Breast epithelium (tissue), 4 donors: Measurements from ENCODE around the gene CHCHD6. TPM values are rescaled to one million over a fixed set of nuclear protein-coding genes. Genes with fewer than 3 reads are reported as not detected.

Experiments used
- DNase-seq, 2 donors: peaks; one replicate each; pipeline ENCODE4 v3.0.0-alpha.2; 2019; ENCODE audit warnings: low spot score in 2 of 2
- H3K27ac ChIP-seq, 2 donors: fragments of 200-600 bp; sonication (generic) in 1 of 2; one replicate each; pipeline ENCODE4 v1.5.1; 2016 to 2019; ENCODE audit warnings: mild to moderate bottlenecking in 1 of 2
- H3K27me3 ChIP-seq, 2 donors: fragments of 200-600 bp; sonication (generic) in 1 of 2; one replicate each; pipeline versions ENCODE4 v1.5.1 to v1.6.0; 2017 to 2019; ENCODE audit warnings: control low read depth in 1 of 2, mild to moderate bottlenecking in 1 of 2
- H3K36me3 ChIP-seq: fragments of 200-600 bp; one replicate; pipeline ENCODE4 v1.5.1; 2019
- H3K4me1 ChIP-seq, 2 donors: fragments of 200-600 bp; sonication (generic); one replicate each; pipeline ENCODE4 v1.5.1; 2016 to 2019; ENCODE audit warnings: control low read depth in 1 of 2
- H3K4me3 ChIP-seq, 3 donors: fragments of 200-600 bp; sonication (generic); 1 replicate in 2 of 3; 2 replicates in 1 of 3; pipeline ENCODE4 v1.5.1; 2016 to 2019; ENCODE audit warnings: mild to moderate bottlenecking in 3 of 3, moderate library complexity in 2 of 3
- H3K9me3 ChIP-seq, 2 donors: fragments of 200-600 bp; sonication (generic) in 1 of 2; one replicate each; pipeline ENCODE4 v1.5.1; 2016 to 2019; ENCODE audit warnings: control low read depth in 1 of 2
- POLR2A ChIP-seq: fragments of 450-650 bp; IDR thresholded peaks from one replicate; pipeline ENCODE4 v1.6.1; 2016; ENCODE audit warnings: antibody characterized with exemption, mild to moderate bottlenecking, moderate library complexity
- POLR2AphosphoS5 ChIP-seq, 3 donors: sonication (generic); formaldehyde crosslinking; IDR thresholded peaks; one replicate each; pipeline ENCODE4 v1.6.1; 2017; ENCODE audit warnings: antibody characterized with exemption in 3 of 3
- intact Hi-C: fragments of 100-400 bp; cut with DNase I; formaldehyde crosslinking; loops from one replicate; pipeline ENCODE4 v1.15.1; 2023; ENCODE audit warnings: low total_unique reads
- total RNA-seq, 3 donors: library from RNA; depleted of rRNA; stranded (reverse); fragments of >200 nt; gene quantifications; one replicate each; pipeline ENCODE4 v1.1.0, GENCODE V29; 2016
- TF ChIP-seq, protein P1 (sequence below), 3 donors: fragments of 450-650 bp; IDR thresholded peaks; one replicate each; pipeline ENCODE4 v1.5.1; 2016 to 2017; ENCODE audit warnings: antibody characterized with exemption in 3 of 3, mild to moderate bottlenecking in 3 of 3, moderate library complexity in 3 of 3

CHCHD6 gene
- total RNA-seq, 3 donors from 2014 or later: 12.2 to 21.2 (median 19.3) TPM

DNA sequence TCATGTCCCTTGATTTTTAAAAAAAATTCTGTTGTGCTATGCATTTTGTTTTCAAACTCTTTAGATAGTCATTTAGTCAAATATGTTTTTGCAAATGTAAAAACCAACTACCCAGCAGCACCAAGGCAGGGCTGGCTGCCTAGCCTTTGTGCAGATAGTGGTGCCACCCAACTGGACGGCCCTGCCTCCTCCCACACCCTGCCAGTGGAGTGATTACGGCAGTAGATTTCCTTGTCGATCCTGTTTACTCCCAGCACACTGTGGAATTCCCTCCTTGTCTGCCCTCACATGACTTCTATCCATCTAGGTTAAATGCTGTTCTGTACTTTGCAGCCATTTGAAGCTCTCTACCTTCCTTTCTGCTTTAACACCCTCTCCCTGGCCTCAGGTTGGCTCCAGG is 199.5 kb downstream of the CHCHD6 start:
- Histone ChIP-seq H3K36me3 (no peaks in the 10 kb centered on the region), H3K27me3 (no peaks in the 10 kb centered on the region), H3K9me3 (no peaks in the 10 kb centered on the region), H3K4me1 (no peaks in the 10 kb centered on the region), H3K4me3 (no peak overlapping the region), H3K27ac (no peak overlapping the region)
- DNase-seq: no peak
- intact Hi-C loops: no loop called here
- TF ChIP-seq POLR2A (no peak), POLR2AphosphoS5 (IDR thresholded peaks at IDR 0.05) (no peak)
- TF ChIP-seq, protein P1, sequence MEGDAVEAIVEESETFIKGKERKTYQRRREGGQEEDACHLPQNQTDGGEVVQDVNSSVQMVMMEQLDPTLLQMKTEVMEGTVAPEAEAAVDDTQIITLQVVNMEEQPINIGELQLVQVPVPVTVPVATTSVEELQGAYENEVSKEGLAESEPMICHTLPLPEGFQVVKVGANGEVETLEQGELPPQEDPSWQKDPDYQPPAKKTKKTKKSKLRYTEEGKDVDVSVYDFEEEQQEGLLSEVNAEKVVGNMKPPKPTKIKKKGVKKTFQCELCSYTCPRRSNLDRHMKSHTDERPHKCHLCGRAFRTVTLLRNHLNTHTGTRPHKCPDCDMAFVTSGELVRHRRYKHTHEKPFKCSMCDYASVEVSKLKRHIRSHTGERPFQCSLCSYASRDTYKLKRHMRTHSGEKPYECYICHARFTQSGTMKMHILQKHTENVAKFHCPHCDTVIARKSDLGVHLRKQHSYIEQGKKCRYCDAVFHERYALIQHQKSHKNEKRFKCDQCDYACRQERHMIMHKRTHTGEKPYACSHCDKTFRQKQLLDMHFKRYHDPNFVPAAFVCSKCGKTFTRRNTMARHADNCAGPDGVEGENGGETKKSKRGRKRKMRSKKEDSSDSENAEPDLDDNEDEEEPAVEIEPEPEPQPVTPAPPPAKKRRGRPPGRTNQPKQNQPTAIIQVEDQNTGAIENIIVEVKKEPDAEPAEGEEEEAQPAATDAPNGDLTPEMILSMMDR (IDR thresholded peaks at IDR 0.05): no peak

DNA sequence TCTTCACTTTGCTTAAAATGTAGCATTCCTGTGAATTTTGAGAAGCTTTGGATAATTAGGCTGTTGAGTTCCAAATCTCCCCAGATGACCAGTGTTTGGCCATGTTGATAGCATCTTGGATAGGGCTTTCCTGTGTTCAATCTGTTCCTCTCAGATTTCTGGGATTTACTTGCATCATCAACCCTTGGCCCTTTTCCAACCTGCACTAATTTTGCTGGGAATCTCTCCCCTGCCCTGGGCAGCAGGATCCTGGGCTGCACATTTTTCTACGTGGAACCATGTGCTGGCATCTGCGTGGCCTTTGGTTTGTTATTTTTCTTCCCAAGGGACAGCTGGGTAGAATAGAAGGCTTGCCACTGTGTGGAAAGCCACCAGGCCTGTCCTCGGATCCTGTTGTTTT is 203.5 kb downstream of the CHCHD6 start:
- H3K4me3 ChIP-seq: no peak overlapping the region
- H3K27me3 ChIP-seq: no peaks in the 10 kb centered on the region
- no peak overlapping the region for H3K27ac ChIP-seq
- no peaks in the 10 kb centered on the region for H3K36me3 ChIP-seq
- no peak for DNase-seq
- TF ChIP-seq, protein P1 (IDR thresholded peaks at IDR 0.05): no peak
- TF ChIP-seq POLR2A (no peak), POLR2AphosphoS5 (IDR thresholded peaks at IDR 0.05) (no peak)
- intact Hi-C loops: no loop called here
- no peaks in the 10 kb centered on the region for H3K9me3 ChIP-seq
- peaks cover 0 to 5% of the 10 kb centered on the region in 2 donors for H3K4me1 ChIP-seq

DNA sequence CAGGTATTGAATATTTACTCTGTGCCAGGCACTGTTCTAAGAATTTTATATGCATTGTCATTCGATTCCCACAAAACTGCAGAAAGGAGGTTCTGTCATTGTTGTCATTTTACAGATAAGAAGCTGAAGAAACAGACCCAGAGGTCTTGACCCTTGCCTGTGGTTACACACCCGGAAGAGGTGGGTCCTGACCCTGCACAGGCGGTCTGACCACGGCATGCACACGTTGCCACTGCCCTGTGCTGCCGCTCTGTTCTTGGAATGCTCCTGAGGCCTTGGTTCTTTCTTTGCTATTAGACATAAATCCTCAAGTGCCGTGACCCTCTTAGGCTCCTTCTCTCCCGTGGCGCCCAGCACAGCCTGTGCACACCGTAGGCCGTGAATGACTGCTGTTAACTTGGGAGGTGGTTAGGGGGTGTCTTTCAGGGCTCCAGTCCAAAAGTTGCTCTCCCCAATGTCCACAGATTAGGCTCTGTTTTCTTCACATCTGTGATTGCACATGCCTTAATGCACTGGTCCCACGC is 204.8 kb downstream of the CHCHD6 start:
- H3K4me3 ChIP-seq: no peak overlapping the region
- H3K9me3 ChIP-seq: no peaks in the 10 kb centered on the region
- H3K27ac ChIP-seq: no peak overlapping the region
- peaks cover 0 to 5% of the 10 kb centered on the region in 2 donors for H3K4me1 ChIP-seq
- H3K27me3 ChIP-seq: no peaks in the 10 kb centered on the region
- intact Hi-C loops: no loop called here
- H3K36me3 ChIP-seq: no peaks in the 10 kb centered on the region
- TF ChIP-seq POLR2A (no peak), POLR2AphosphoS5 (IDR thresholded peaks at IDR 0.05) (no peak)
- TF ChIP-seq, protein P1 (IDR thresholded peaks at IDR 0.05): no peak
- no peak for DNase-seq

DNA sequence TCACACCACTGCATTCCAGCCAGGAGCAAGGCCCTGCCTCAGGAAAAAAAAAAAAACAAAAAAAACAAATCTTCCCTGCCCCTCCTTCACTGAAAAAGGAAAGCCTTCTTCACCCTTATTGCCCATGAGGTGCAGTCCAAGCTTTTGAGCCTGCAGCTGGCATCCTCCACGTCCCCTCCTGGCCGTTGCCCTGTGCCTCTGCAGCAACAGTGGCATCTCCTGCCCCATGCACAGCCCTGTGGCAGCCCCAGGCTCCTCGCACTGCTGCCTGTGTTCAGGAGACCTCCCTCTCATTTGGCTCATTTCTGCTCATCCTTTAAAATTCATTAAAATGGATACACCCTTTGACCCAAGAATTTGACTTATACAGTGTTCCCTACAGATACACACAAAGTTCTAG is 206.2 kb downstream of the CHCHD6 start:
- Histone ChIP-seq H3K27ac (no peak overlapping the region), H3K4me1 (peaks cover 0 to 5% of the 10 kb centered on the region in 2 donors), H3K4me3 (no peak overlapping the region), H3K27me3 (no peaks in the 10 kb centered on the region), H3K36me3 (no peaks in the 10 kb centered on the region), H3K9me3 (no peaks in the 10 kb centered on the region)
- intact Hi-C loops: no loop called here
- TF ChIP-seq POLR2A (no peak), POLR2AphosphoS5 (IDR thresholded peaks at IDR 0.05) (no peak)
- TF ChIP-seq, protein P1 (IDR thresholded peaks at IDR 0.05): no peak
- DNase-seq: no peak

DNA sequence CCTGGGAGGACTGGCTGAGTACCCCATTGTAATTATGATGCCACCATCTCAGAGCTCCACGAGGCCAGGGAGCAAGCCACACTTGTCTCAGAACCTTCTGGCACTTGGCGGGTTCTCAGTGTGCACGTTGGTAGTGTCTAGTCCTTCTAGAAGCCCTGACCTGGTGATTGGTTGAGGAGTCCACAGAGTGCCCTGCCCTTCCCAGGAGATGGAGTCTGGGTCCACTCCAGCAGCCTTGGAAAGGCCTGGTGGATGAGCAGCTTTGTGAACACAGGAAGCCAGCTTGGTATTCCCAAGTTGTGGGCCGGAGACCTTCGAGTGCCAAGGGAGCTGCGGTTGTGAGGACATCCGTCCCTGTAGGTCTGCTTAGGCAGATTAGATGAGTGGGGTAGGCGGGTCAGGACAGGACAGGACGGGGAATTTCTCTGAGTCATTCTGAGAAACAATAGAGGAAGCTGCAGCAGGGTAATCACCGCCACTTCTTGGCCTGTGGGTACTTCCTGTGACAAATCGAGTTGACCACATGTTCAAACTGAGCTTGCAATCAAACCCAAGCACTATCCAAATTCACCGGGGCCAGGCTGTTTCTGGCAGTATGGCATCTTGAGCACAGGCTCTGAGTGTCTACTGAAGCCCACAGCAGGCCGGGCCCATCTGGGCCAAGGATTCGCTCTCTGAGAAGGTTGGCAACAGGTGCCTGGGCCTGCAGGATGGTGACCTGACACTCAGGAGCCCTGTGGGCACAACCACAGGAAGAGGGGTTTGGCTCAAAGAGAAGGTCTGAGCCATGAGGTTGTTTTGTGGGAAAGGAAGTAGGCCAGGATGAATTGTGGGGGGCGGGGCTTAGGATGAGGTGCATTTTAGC is 207.4 kb downstream of the CHCHD6 start:
- peak overlapping the region; percentile 76 to 86 for H3K27ac ChIP-seq
- DNase-seq: peak in 1 of 2 donors; percentile 90
- H3K9me3 ChIP-seq: no peaks in the 10 kb centered on the region

More for the DNA sequence above, 207.4 kb downstream of the CHCHD6 start:
- Histone ChIP-seq H3K4me1 (peaks cover 0 to 5% of the 10 kb centered on the region in 2 donors), H3K36me3 (no peaks in the 10 kb centered on the region), H3K27me3 (no peaks in the 10 kb centered on the region), H3K4me3 (no peak overlapping the region)
- intact Hi-C loops: no loop called here
- TF ChIP-seq POLR2AphosphoS5 (IDR thresholded peaks at IDR 0.05): peak in 1 of 3 donors; percentile 56
- TF ChIP-seq, protein P1 (IDR thresholded peaks at IDR 0.05): no peak
